ENCODE results near the gene FAAP20. TPM values are rescaled to one million over a fixed set of nuclear protein-coding genes. Genes with fewer than 3 reads are reported as not detected.

The FAAP20 gene
- total RNA-seq, 2 experiments from 2014 or later = 61.3 to 66.2 TPM

- peak overlapping the region; percentile 90 for H3K4me3 Mint-ChIP-seq
- peaks cover 35% of the 10 kb centered on the region for H3K36me3 Mint-ChIP-seq (ENCODE audit: low read depth)
- CTCF ChIA-PET = interaction anchor here (0.6 to 2.9 kb wide), 8 partner anchors 16 to 147 kb away, joined by 3 to 15 read pairs (median 5); partner anchors contain the start of gene FAAP20
- H3K27ac Mint-ChIP-seq = peak overlapping the region; percentile 92
- POLR2A ChIA-PET = no interaction called here
- H3K27me3 Mint-ChIP-seq = no peaks in the 10 kb centered on the region
- DNase-seq = peak; percentile 41
- H3K4me1 Mint-ChIP-seq = peaks cover 75% of the 10 kb centered on the region
- no peaks in the 10 kb centered on the region for H3K9me3 Mint-ChIP-seq
These were observed 40.2 kb upstream of the FAAP20 start for GRCh38 chr1:2234762-2235113.

- Mint-ChIP-seq H3K4me3 (peak overlapping the region; percentile 90), H3K9me3 (no peaks in the 10 kb centered on the region), H3K27me3 (no peaks in the 10 kb centered on the region), H3K27ac (peak overlapping the region; percentile 92), H3K36me3 (ENCODE audit: low read depth) (peaks cover 40% of the 10 kb centered on the region), H3K4me1 (peaks cover 70% of the 10 kb centered on the region)
- DNase-seq = peak; percentile 81
- ChIA-PET CTCF (interaction anchor here (0.6 to 2.9 kb wide), 11 partner anchors 14 to 313 kb away, joined by 3 to 15 read pairs (median 4); partner anchors contain the start of gene FAAP20), POLR2A (no interaction called here)
These were observed 39.6 kb upstream of the FAAP20 start for GRCh38 chr1:2233997-2234761.

- Mint-ChIP-seq H3K36me3 (ENCODE audit: low read depth) (peaks cover 43% of the 10 kb centered on the region), H3K27ac (peak overlapping the region; percentile 81)
These were observed 38.9 kb upstream of the FAAP20 start for GRCh38 chr1:2233468-2233867.

GRCh38 chr1:2232916-2233438 lies 38.4 kb upstream of the FAAP20 start:
- DNase-seq = no peak
- Mint-ChIP-seq H3K27me3 (no peaks in the 10 kb centered on the region), H3K27ac (peak overlapping the region; percentile 96), H3K4me1 (peaks cover 66% of the 10 kb centered on the region), H3K36me3 (ENCODE audit: low read depth) (peaks cover 43% of the 10 kb centered on the region), H3K4me3 (peak overlapping the region; percentile 90), H3K9me3 (no peaks in the 10 kb centered on the region)
- ChIA-PET POLR2A (interaction anchor here (0.5 kb wide), 1 partner anchor 8 kb away, joined by 3 read pairs; no protein-coding TSS in a partner anchor), CTCF (interaction anchor here (0.7 to 2.9 kb wide), 8 partner anchors 8 to 149 kb away, joined by 3 to 15 read pairs (median 6); partner anchors contain the start of gene FAAP20)

More at GRCh38 chr1:2233468-2233867, 38.9 kb upstream of the FAAP20 start:
- POLR2A ChIA-PET = interaction anchor here (0.5 kb wide), 1 partner anchor 7 kb away, joined by 3 read pairs; no protein-coding TSS in a partner anchor
- H3K4me3 Mint-ChIP-seq = peak overlapping the region; percentile 90
- peaks cover 66% of the 10 kb centered on the region for H3K4me1 Mint-ChIP-seq
- no peaks in the 10 kb centered on the region for H3K9me3 Mint-ChIP-seq
- H3K27me3 Mint-ChIP-seq = no peaks in the 10 kb centered on the region
- CTCF ChIA-PET = interaction anchor here (0.7 to 2.9 kb wide), 8 partner anchors 14 to 314 kb away, joined by 3 to 15 read pairs (median 5); partner anchors contain the start of gene FAAP20
- DNase-seq = no peak

GRCh38 chr1:2232255-2232915 lies 37.8 kb upstream of the FAAP20 start:
- ChIA-PET POLR2A (no interaction called here), CTCF (interaction anchor here (0.7 to 2.8 kb wide), 7 partner anchors 8 to 149 kb away, joined by 3 to 14 read pairs (median 6); partner anchors contain the start of gene FAAP20)
- Mint-ChIP-seq H3K4me3 (peak overlapping the region; percentile 90), H3K27me3 (no peaks in the 10 kb centered on the region), H3K9me3 (no peaks in the 10 kb centered on the region), H3K4me1 (peaks cover 63% of the 10 kb centered on the region), H3K36me3 (ENCODE audit: low read depth) (peaks cover 42% of the 10 kb centered on the region), H3K27ac (peak overlapping the region; percentile 96)
- no peak for DNase-seq

- Mint-ChIP-seq H3K4me3 (peak overlapping the region; percentile 90), H3K36me3 (ENCODE audit: low read depth) (peaks cover 39% of the 10 kb centered on the region), H3K27ac (peak overlapping the region; percentile 96), H3K4me1 (peaks cover 56% of the 10 kb centered on the region), H3K9me3 (no peaks in the 10 kb centered on the region), H3K27me3 (no peaks in the 10 kb centered on the region)
- ChIA-PET POLR2A (no interaction called here), CTCF (interaction anchor here (1.1 to 2.4 kb wide), 7 partner anchors 9 to 150 kb away, joined by 3 to 8 read pairs (median 4); partner anchors contain the start of gene FAAP20)
- peak; percentile 80 for DNase-seq
These were observed 37.1 kb upstream of the FAAP20 start for GRCh38 chr1:2231532-2232254.

GRCh38 chr1:2230781-2231531 lies 36.4 kb upstream of the FAAP20 start:
- Mint-ChIP-seq H3K4me1 (peaks cover 51% of the 10 kb centered on the region), H3K4me3 (peak overlapping the region; percentile 90), H3K27ac (peak overlapping the region; percentile 96), H3K36me3 (ENCODE audit: low read depth) (peaks cover 37% of the 10 kb centered on the region), H3K9me3 (no peaks in the 10 kb centered on the region), H3K27me3 (peaks cover 3% of the 10 kb centered on the region)
- POLR2A ChIA-PET = no interaction called here
- CTCF ChIA-PET = interaction anchor here (0.9 to 2.4 kb wide), 8 partner anchors 10 to 150 kb away, joined by 3 to 8 read pairs (median 3); partner anchors contain the start of gene FAAP20
- peak; percentile 59 for DNase-seq

- DNase-seq = peak; percentile 23
- Mint-ChIP-seq H3K4me3 (peak overlapping the region; percentile 90), H3K27me3 (peaks cover 3% of the 10 kb centered on the region), H3K36me3 (ENCODE audit: low read depth) (peaks cover 32% of the 10 kb centered on the region), H3K9me3 (no peaks in the 10 kb centered on the region), H3K4me1 (peaks cover 42% of the 10 kb centered on the region), H3K27ac (peak overlapping the region; percentile 96)
- CTCF ChIA-PET = interaction anchor here (0.9 to 2.3 kb wide), 11 partner anchors 18 to 356 kb away, joined by 3 to 6 read pairs (median 3); partner anchors contain the start of gene FAAP20
- POLR2A ChIA-PET = no interaction called here
These were observed 35.5 kb upstream of the FAAP20 start for GRCh38 chr1:2229911-2230731.

- Mint-ChIP-seq H3K27me3 (peaks cover 3% of the 10 kb centered on the region), H3K36me3 (ENCODE audit: low read depth) (peaks cover 32% of the 10 kb centered on the region), H3K27ac (peak overlapping the region; percentile 96), H3K9me3 (no peaks in the 10 kb centered on the region), H3K4me3 (peak overlapping the region; percentile 90), H3K4me1 (peaks cover 35% of the 10 kb centered on the region)
- ChIA-PET POLR2A (interaction anchor here (0.6 to 1.0 kb wide), 2 partner anchors 30 to 87 kb away, joined by 3 read pairs; no protein-coding TSS in a partner anchor), CTCF (interaction anchor here (0.5 to 2.3 kb wide), 9 partner anchors 9 to 357 kb away, joined by 3 to 6 read pairs (median 3); no protein-coding TSS in a partner anchor)
- DNase-seq = peak; percentile 59
These were observed 34.7 kb upstream of the FAAP20 start for GRCh38 chr1:2229037-2229864.

GRCh38 chr1:2228694-2229036 lies 34.1 kb upstream of the FAAP20 start:
- Mint-ChIP-seq H3K4me3 (peak overlapping the region; percentile 90), H3K36me3 (ENCODE audit: low read depth) (peaks cover 32% of the 10 kb centered on the region), H3K27ac (peak overlapping the region; percentile 96), H3K27me3 (peaks cover 3% of the 10 kb centered on the region), H3K4me1 (peaks cover 29% of the 10 kb centered on the region), H3K9me3 (no peaks in the 10 kb centered on the region)
- POLR2A ChIA-PET = interaction anchor here (1.0 kb wide), 1 partner anchor 88 kb away, joined by 3 read pairs; no protein-coding TSS in a partner anchor
- no peak for DNase-seq
- CTCF ChIA-PET = interaction anchor here (0.5 to 2.3 kb wide), 6 partner anchors 10 to 82 kb away, joined by 3 to 6 read pairs (median 3); no protein-coding TSS in a partner anchor
